ENCODE data around the gene SPG7.

Gene SPG7

DNA sequence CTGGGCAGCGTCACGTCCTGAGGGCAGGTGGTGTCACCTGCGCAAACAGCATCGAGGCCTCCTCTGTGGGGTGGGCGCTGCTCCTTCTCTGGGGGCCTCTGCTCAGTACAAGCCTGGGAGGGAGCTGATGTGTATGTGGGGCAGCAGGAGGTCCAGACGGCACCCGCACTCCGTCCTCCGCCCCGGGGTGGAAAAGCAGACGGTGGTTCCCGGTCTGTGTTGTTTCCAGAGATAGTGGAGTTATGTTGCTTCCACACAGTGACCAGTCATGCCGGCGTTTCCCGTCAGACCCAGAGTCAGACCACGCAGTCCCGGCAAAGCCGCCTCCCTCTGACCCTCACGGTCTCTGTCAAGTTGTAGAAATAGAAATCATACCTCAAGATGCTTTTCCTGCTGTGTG is 38.6 kb downstream of the SPG7 start:
- Histone ChIP-seq H3F3A (ENCODE audit: low read depth) (no peaks in the 10 kb centered on the region), H2AFZ (ENCODE audit: low read length) (no peak overlapping the region), H3K4me1 (ENCODE audit: insufficient read depth, low read length, poor library complexity, severe bottlenecking) (no peaks in the 10 kb centered on the region), H3K4me2 (ENCODE audit: low read depth, low read length, poor library complexity, severe bottlenecking) (no peak overlapping the region), H3K9me2 (replicated peaks; ENCODE audit: low read depth, low read length) (no peaks in the 10 kb centered on the region), H3K9ac (ENCODE audit: low read depth, low read length, poor library complexity, severe bottlenecking) (no peak overlapping the region), H3K36me3 (ENCODE audit: insufficient read depth, low read length) (no peaks in the 10 kb centered on the region), H4K20me1 (ENCODE audit: insufficient read depth, low read length, poor library complexity, severe bottlenecking) (no peaks in the 10 kb centered on the region), H3K27me3 (ENCODE audit: insufficient read depth, low read length, poor library complexity, severe bottlenecking) (no peaks in the 10 kb centered on the region), H3K4me3 (ENCODE audit: low read length, poor library complexity, severe bottlenecking) (no peak overlapping the region), H3K79me2 (ENCODE audit: insufficient read depth, low read length) (no peaks in the 10 kb centered on the region), H3K9me3 (ENCODE audit: insufficient read depth, low read depth, low read length) (no peaks in the 10 kb centered on the region)
- TF ChIP-seq CTCF (conservative IDR thresholded peaks at IDR 0.05; ENCODE audit: low read length) = no peak

GRCh38 chr16:89547291-89547690 is 39.1 kb downstream of the SPG7 start:
- no peaks in the 10 kb centered on the region for H3K4me1 ChIP-seq (ENCODE audit: insufficient read depth, low read length, poor library complexity, severe bottlenecking)
- no peak overlapping the region for H3K4me2 ChIP-seq (ENCODE audit: low read depth, low read length, poor library complexity, severe bottlenecking)
- no peaks in the 10 kb centered on the region for H3K79me2 ChIP-seq (ENCODE audit: insufficient read depth, low read length)
- H4K20me1 ChIP-seq (ENCODE audit: insufficient read depth, low read length, poor library complexity, severe bottlenecking) = no peaks in the 10 kb centered on the region
- no peak overlapping the region for H2AFZ ChIP-seq (ENCODE audit: low read length)
- no peaks in the 10 kb centered on the region for H3K36me3 ChIP-seq (ENCODE audit: insufficient read depth, low read length)
- H3K9me2 ChIP-seq (replicated peaks; ENCODE audit: low read depth, low read length) = no peaks in the 10 kb centered on the region
- no peaks in the 10 kb centered on the region for H3F3A ChIP-seq (ENCODE audit: low read depth)
- H3K4me3 ChIP-seq (ENCODE audit: low read length, poor library complexity, severe bottlenecking) = no peak overlapping the region
- H3K9me3 ChIP-seq (ENCODE audit: insufficient read depth, low read depth, low read length) = no peaks in the 10 kb centered on the region
- H3K9ac ChIP-seq (ENCODE audit: low read depth, low read length, poor library complexity, severe bottlenecking) = no peak overlapping the region
- TF ChIP-seq EZH2phosphoT487 (IDR thresholded peaks at IDR 0.05; ENCODE audit: borderline replicate concordance) = no peak
- no peak for TF ChIP-seq CTCF (conservative IDR thresholded peaks at IDR 0.05; ENCODE audit: low read length)
- H3K27me3 ChIP-seq (ENCODE audit: insufficient read depth, low read length, poor library complexity, severe bottlenecking) = no peaks in the 10 kb centered on the region

DNA sequence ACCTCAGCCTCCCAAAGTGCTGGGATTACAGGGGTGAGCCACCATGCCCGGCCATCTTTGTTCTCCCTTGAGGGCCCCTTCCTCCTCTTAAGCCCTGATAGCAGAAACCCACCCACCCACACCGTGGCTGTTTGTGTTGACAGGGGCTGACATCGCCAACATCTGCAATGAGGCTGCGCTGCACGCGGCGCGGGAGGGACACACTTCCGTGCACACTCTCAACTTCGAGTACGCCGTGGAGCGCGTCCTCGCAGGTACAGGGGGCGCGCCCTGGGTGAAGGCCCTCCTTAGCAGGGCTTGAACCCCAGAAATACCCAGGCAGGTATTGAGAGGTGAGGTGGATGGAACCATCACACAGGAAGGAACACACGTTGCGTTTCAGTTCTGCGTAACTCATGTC is 39.7 kb downstream of the SPG7 start:
- H3K9ac ChIP-seq (ENCODE audit: low read depth, low read length, poor library complexity, severe bottlenecking) = no peak overlapping the region
- no peaks in the 10 kb centered on the region for H3K4me1 ChIP-seq (ENCODE audit: insufficient read depth, low read length, poor library complexity, severe bottlenecking)
- TF ChIP-seq CTCF (conservative IDR thresholded peaks at IDR 0.05; ENCODE audit: low read length) (no peak), EZH2phosphoT487 (IDR thresholded peaks at IDR 0.05; ENCODE audit: borderline replicate concordance) (no peak)
- no peaks in the 10 kb centered on the region for H3F3A ChIP-seq (ENCODE audit: low read depth)
- no peaks in the 10 kb centered on the region for H3K36me3 ChIP-seq (ENCODE audit: insufficient read depth, low read length)
- no peaks in the 10 kb centered on the region for H3K79me2 ChIP-seq (ENCODE audit: insufficient read depth, low read length)
- H3K27me3 ChIP-seq (ENCODE audit: insufficient read depth, low read length, poor library complexity, severe bottlenecking) = no peaks in the 10 kb centered on the region
- no peaks in the 10 kb centered on the region for H4K20me1 ChIP-seq (ENCODE audit: insufficient read depth, low read length, poor library complexity, severe bottlenecking)
- no peaks in the 10 kb centered on the region for H3K9me3 ChIP-seq (ENCODE audit: insufficient read depth, low read depth, low read length)
- H2AFZ ChIP-seq (ENCODE audit: low read length) = no peak overlapping the region
- H3K4me3 ChIP-seq (ENCODE audit: low read length, poor library complexity, severe bottlenecking) = no peak overlapping the region
- H3K9me2 ChIP-seq (replicated peaks; ENCODE audit: low read depth, low read length) = no peaks in the 10 kb centered on the region
- no peak overlapping the region for H3K4me2 ChIP-seq (ENCODE audit: low read depth, low read length, poor library complexity, severe bottlenecking)
